ENCODE results near the gene PNPLA7. TPM values are rescaled to one million over a fixed set of nuclear protein-coding genes. Genes with fewer than 3 reads are reported as not detected.

The PNPLA7 gene
- total and polyA plus RNA-seq, 4 donors, result 0.75 to 6.5 (median 2.1) TPM

DNA sequence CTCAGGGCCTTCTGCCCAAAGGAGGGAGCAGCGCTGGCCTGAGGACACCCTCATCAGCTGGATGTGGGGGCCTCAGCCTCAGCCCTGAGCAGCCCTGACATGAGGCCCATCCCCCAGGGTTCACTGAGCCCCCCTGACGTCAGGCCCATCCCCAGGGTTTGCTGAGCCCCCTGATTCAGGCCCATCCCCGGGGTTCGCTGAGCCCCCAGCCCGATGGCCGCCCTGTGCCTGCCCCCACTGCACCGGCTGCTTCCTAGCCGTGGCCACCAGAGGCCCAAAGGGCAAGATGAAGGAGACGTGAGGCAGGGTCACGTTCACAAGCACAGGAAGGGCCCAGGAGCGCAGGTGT is 71.6 kb downstream of the PNPLA7 start:
- Histone ChIP-seq H3K36me3 (ENCODE audit: control insufficient read depth in 4 of 4, insufficient read depth in 3 of 4, low read depth in 1 of 4, low read length in 3 of 4) (peaks cover 0 to 6% (median 5%) of the 10 kb centered on the region in 4 donors), H3K9me3 (ENCODE audit: control insufficient read depth in 4 of 4, low read length in 3 of 4) (peaks cover 2 to 12% (median 6%) of the 10 kb centered on the region in 4 donors), H3K27me3 (ENCODE audit: control insufficient read depth in 4 of 4, insufficient read depth in 4 of 4, low read length in 3 of 4) (no peaks in the 10 kb centered on the region), H3K4me3 (ENCODE audit: low read depth in 1 of 3, low read length in 3 of 3) (no peak overlapping the region), H3K9ac (ENCODE audit: low read depth in 1 of 2, low read length in 2 of 2) (no peak overlapping the region), H3K4me1 (ENCODE audit: control insufficient read depth in 4 of 4, insufficient read depth in 4 of 4, low read length in 3 of 4) (peaks cover 0 to 8% (median 7%) of the 10 kb centered on the region in 4 donors), H3K27ac (ENCODE audit: low read depth in 1 of 2, low read length in 2 of 2) (no peak overlapping the region)
- DNase-seq (ENCODE audit: low spot score), result no peak
- TF ChIP-seq EGR1 (IDR thresholded peaks at IDR 0.05; ENCODE audit: low read depth in 2 of 2) (no peak), HNF4A (conservative IDR thresholded peaks at IDR 0.05) (no peak), RXRA (IDR thresholded peaks at IDR 0.05) (no peak), HNF4G (IDR thresholded peaks at IDR 0.05) (no peak), RAD21 (IDR thresholded peaks at IDR 0.05) (no peak), FOXA1 (IDR thresholded peaks at IDR 0.05) (no peak), JUND (IDR thresholded peaks at IDR 0.05) (no peak)
- TF ChIP-seq, protein P1, sequence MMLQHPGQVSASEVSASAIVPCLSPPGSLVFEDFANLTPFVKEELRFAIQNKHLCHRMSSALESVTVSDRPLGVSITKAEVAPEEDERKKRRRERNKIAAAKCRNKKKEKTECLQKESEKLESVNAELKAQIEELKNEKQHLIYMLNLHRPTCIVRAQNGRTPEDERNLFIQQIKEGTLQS (IDR thresholded peaks at IDR 0.05), result no peak
- TF ChIP-seq, protein P2, sequence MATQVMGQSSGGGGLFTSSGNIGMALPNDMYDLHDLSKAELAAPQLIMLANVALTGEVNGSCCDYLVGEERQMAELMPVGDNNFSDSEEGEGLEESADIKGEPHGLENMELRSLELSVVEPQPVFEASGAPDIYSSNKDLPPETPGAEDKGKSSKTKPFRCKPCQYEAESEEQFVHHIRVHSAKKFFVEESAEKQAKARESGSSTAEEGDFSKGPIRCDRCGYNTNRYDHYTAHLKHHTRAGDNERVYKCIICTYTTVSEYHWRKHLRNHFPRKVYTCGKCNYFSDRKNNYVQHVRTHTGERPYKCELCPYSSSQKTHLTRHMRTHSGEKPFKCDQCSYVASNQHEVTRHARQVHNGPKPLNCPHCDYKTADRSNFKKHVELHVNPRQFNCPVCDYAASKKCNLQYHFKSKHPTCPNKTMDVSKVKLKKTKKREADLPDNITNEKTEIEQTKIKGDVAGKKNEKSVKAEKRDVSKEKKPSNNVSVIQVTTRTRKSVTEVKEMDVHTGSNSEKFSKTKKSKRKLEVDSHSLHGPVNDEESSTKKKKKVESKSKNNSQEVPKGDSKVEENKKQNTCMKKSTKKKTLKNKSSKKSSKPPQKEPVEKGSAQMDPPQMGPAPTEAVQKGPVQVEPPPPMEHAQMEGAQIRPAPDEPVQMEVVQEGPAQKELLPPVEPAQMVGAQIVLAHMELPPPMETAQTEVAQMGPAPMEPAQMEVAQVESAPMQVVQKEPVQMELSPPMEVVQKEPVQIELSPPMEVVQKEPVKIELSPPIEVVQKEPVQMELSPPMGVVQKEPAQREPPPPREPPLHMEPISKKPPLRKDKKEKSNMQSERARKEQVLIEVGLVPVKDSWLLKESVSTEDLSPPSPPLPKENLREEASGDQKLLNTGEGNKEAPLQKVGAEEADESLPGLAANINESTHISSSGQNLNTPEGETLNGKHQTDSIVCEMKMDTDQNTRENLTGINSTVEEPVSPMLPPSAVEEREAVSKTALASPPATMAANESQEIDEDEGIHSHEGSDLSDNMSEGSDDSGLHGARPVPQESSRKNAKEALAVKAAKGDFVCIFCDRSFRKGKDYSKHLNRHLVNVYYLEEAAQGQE (IDR thresholded peaks at IDR 0.05), result no peak
- TF ChIP-seq, protein P3, sequence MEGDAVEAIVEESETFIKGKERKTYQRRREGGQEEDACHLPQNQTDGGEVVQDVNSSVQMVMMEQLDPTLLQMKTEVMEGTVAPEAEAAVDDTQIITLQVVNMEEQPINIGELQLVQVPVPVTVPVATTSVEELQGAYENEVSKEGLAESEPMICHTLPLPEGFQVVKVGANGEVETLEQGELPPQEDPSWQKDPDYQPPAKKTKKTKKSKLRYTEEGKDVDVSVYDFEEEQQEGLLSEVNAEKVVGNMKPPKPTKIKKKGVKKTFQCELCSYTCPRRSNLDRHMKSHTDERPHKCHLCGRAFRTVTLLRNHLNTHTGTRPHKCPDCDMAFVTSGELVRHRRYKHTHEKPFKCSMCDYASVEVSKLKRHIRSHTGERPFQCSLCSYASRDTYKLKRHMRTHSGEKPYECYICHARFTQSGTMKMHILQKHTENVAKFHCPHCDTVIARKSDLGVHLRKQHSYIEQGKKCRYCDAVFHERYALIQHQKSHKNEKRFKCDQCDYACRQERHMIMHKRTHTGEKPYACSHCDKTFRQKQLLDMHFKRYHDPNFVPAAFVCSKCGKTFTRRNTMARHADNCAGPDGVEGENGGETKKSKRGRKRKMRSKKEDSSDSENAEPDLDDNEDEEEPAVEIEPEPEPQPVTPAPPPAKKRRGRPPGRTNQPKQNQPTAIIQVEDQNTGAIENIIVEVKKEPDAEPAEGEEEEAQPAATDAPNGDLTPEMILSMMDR (IDR thresholded peaks at IDR 0.05; ENCODE audit: low read depth, low read length, missing input control), result no peak
- TF ChIP-seq, protein P4, sequence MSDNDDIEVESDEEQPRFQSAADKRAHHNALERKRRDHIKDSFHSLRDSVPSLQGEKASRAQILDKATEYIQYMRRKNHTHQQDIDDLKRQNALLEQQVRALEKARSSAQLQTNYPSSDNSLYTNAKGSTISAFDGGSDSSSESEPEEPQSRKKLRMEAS (IDR thresholded peaks at IDR 0.05), result no peak
- whole genome bisulfite sequencing, result 93% methylated on average over 11 of the region's 11 CpGs

DNA sequence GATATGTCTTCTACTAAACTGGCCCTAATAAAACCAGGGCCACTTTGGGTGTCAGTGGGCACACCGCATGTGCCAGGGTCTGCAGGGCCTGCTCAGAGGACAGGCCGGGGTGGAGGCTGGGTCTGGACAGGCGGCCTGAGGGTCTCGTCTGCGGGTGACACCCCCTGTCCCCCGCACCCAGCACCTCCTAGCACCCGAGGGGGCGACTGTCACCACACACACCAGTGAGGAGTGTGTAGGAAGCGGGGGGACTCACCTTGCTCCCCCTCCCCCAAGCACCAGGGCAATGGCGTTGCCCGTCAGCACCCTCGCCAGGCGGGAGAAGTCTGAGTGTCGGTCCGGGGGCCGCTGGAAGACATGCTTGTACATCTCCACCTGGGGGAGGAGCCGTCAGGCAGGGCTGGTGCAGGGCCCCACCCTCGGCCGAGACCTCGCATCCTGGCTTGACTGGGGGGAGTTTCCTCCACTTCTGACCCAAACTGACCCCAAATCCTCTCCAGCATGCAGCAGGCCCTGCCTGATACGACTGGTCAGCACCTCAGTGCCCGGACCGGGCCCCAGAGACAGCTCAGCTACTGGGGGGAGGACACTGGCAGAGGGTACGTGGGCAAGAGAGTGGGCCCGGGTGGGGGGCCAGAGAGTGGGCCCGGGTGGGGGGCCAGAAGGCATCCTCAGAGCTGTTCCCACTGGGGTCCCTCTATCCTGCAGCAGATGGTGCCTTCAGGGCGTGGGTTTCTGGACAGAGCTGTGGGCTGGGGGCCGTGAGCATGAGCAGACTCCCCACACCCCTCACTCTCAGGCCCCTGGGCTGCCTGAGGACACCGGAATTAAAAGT is 72.2 kb downstream of the PNPLA7 start:
- TF ChIP-seq, protein P1 (IDR thresholded peaks at IDR 0.05), result no peak
- no peak for TF ChIP-seq RXRA (IDR thresholded peaks at IDR 0.05)
- no peak for TF ChIP-seq RAD21 (IDR thresholded peaks at IDR 0.05)
- TF ChIP-seq, protein P3 (IDR thresholded peaks at IDR 0.05; ENCODE audit: low read depth, low read length, missing input control), result no peak
- TF ChIP-seq HNF4G (IDR thresholded peaks at IDR 0.05), result no peak
- no peak for TF ChIP-seq TAF1 (conservative IDR thresholded peaks at IDR 0.05)
- TF ChIP-seq JUND (IDR thresholded peaks at IDR 0.05), result no peak
- no peak for TF ChIP-seq SP1 (IDR thresholded peaks at IDR 0.05)
- no peak for TF ChIP-seq NR2F2 (IDR thresholded peaks at IDR 0.05)
- Histone ChIP-seq H3K4me3 (ENCODE audit: low read depth in 1 of 3, low read length in 3 of 3) (no peak overlapping the region), H3K27ac (ENCODE audit: low read depth in 1 of 2, low read length in 2 of 2) (no peak overlapping the region), H3K4me1 (ENCODE audit: control insufficient read depth in 4 of 4, insufficient read depth in 4 of 4, low read length in 3 of 4) (peaks cover 0 to 8% (median 7%) of the 10 kb centered on the region in 4 donors), H3K9me3 (ENCODE audit: control insufficient read depth in 4 of 4, low read length in 3 of 4) (peaks cover 2 to 12% (median 6%) of the 10 kb centered on the region in 4 donors), H3K27me3 (ENCODE audit: control insufficient read depth in 4 of 4, insufficient read depth in 4 of 4, low read length in 3 of 4) (no peaks in the 10 kb centered on the region), H3K9ac (ENCODE audit: low read depth in 1 of 2, low read length in 2 of 2) (no peak overlapping the region), H3K36me3 (ENCODE audit: control insufficient read depth in 4 of 4, insufficient read depth in 3 of 4, low read depth in 1 of 4, low read length in 3 of 4) (peaks cover 0 to 8% (median 6%) of the 10 kb centered on the region in 4 donors)
- WGBS, result 93% methylated on average over 29 of the region's 29 CpGs
- DNase-seq (ENCODE audit: low spot score), result no peak
